Measurements from ENCODE around the gene CELF4. TPM values are rescaled to one million over a fixed set of nuclear protein-coding genes. Genes with fewer than 3 reads are reported as not detected.

Gene CELF4
- total and polyA plus RNA-seq, 2 donors (not counting 3 experiments of a cell fraction or from before 2014, with no cell fraction given) = not detected

DNA sequence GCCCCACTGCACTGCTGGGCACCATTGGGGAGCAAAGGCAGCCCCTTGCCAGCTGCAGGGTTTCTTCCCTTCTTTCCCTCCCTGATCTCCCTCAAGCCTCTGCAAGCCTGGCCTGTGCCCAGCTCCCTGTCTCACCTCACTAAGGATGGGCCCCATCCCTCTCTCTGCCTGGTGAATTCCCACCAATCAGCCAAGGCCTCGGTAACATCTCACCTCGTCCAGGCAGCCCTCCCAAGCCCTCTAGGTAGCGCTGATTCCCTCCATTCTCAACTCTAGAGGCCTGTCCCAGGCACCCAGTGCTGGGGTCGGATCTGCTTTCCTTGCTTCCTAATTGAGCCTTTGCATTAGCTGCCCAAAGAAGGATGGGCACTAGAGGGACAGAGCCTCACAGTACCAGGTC, 63.0 kb downstream of the CELF4 start:
- Histone ChIP-seq H3K9ac (replicated peaks; ENCODE audit: extremely low read depth, insufficient read depth, low read length) (no peak overlapping the region), H3K36me3 (ENCODE audit: control insufficient read depth in 2 of 2, extremely low read depth in 1 of 2, insufficient read depth in 2 of 2, low read length in 2 of 2) (no peaks in the 10 kb centered on the region), H3K27ac (ENCODE audit: insufficient read depth, low read depth, low read length) (no peak overlapping the region), H4K20me1 (replicated peaks; ENCODE audit: control insufficient read depth, extremely low read depth, insufficient read depth, low read length) (no peaks in the 10 kb centered on the region), H3K4me2 (ENCODE audit: insufficient read depth, low read length) (no peak overlapping the region), H3K4me1 (ENCODE audit: control insufficient read depth, extremely low read depth, insufficient read depth, low read length) (no peaks in the 10 kb centered on the region), H3K79me2 (ENCODE audit: control insufficient read depth, insufficient read depth, low read length) (no peaks in the 10 kb centered on the region), H2AFZ (ENCODE audit: low read depth, low read length) (no peak overlapping the region), H3K27me3 (ENCODE audit: control insufficient read depth in 2 of 2, insufficient read depth in 2 of 2, low read length in 2 of 2) (no peaks in the 10 kb centered on the region), H3K9me1 (replicated peaks; ENCODE audit: control insufficient read depth, extremely low read depth, insufficient read depth, low read length) (no peaks in the 10 kb centered on the region), H3K4me3 (replicated peaks in 1 of 3; ENCODE audit: insufficient read depth in 1 of 3, low read depth in 1 of 3, low read length in 3 of 3) (no peak overlapping the region), H3K9me3 (replicated peaks; ENCODE audit: control insufficient read depth, insufficient read depth, low read length) (no peaks in the 10 kb centered on the region)
- dilution Hi-C loops (cut with MboI; ENCODE audit: extremely low pct_ligation_motif_present, low sequenced_read_pairs) (no loop called here), intact Hi-C loops (cut with micrococcal nuclease) (no loop called here)
- ChIA-PET CTCF (no interaction called here), POLR2A (no interaction called here)
- DNase-seq (ENCODE audit: low read depth, low spot score) (no peak), FAIRE-seq (no peak)
- TF ChIP-seq MYC (IDR thresholded peaks at IDR 0.05; ENCODE audit: low read depth, low read length) (no peak), CTCF (IDR thresholded peaks at IDR 0.05; ENCODE audit: extremely low read depth in 1 of 2, insufficient read depth in 1 of 2, low read depth in 1 of 2, low read length in 2 of 2) (no peak), EZH2 (IDR thresholded peaks at IDR 0.05; ENCODE audit: borderline replicate concordance, low read depth, low read length, severe bottlenecking) (no peak), FOS (IDR thresholded peaks at IDR 0.05; ENCODE audit: borderline replicate concordance, insufficient read depth, low read length) (no peak), JUN (IDR thresholded peaks at IDR 0.05; ENCODE audit: borderline replicate concordance, insufficient read depth, insufficient read length, low read depth) (no peak), POLR2A (IDR thresholded peaks at IDR 0.05; ENCODE audit: low read depth, low read length) (no peak), GATA2 (IDR thresholded peaks at IDR 0.05; ENCODE audit: insufficient read depth, insufficient read length, low read depth, low read length) (no peak), POLR2AphosphoS5 (IDR thresholded peaks at IDR 0.05; ENCODE audit: insufficient read depth, low read depth, low read length) (no peak), MAX (IDR thresholded peaks at IDR 0.05; ENCODE audit: insufficient read depth, insufficient read length) (no peak)
- BruUV-seq (replicated peaks) = no TSS peak
